CD4-positive, alpha-beta memory T cell (primary cell): ENCODE data around the gene PTPN2. TPM values are rescaled to one million over a fixed set of nuclear protein-coding genes. Genes with fewer than 3 reads are reported as not detected.
A peak's percentile ranks its signal among the peaks of the same experiment; 100 is the strongest.
"Not testable (repeated sequence)": the region's sequence is repeated elsewhere in the genome, so short reads cannot be mapped to it uniquely, and the experiment has no call there.

ENCODE experiments used
- CTCF ChIA-PET: fragments of 350-600 bp; sonication (Branson Sonifier 250); formaldehyde crosslinking; loops from one replicate; lab custom pipeline; 2021; ENCODE audit warnings: inconsistent platforms; ENCODE audit not compliant: partially characterized antibody; lab: Charles Lee
- POLR2A ChIA-PET: fragments of 350-600 bp; sonication (Branson Sonifier 250); formaldehyde crosslinking; loops from one replicate; lab custom pipeline; 2021; ENCODE audit not compliant: partially characterized antibody; lab: Charles Lee
- DNase-seq, 5 donors: peaks; one replicate each; pipeline versions ENCODE4 v3.0.0 to v3.0.0-alpha.2; 2020 to 2022; ENCODE audit warnings: mixed read lengths in 1 of 5
- H3K27ac ChIP-seq: one replicate; pipeline ENCODE4 v1.7.0; 2013; ENCODE audit warnings: low read depth, low read length
- H3K27me3 ChIP-seq: 2 replicates; pipeline ENCODE4 v1.7.0; 2013; ENCODE audit warnings: mild to moderate bottlenecking, low read length, moderate library complexity; ENCODE audit not compliant: insufficient read depth
- H3K36me3 ChIP-seq: 2 replicates; pipeline ENCODE4 v1.7.0; 2013; ENCODE audit warnings: mild to moderate bottlenecking, low read length, moderate library complexity; ENCODE audit not compliant: insufficient read depth
- H3K4me1 ChIP-seq: 2 replicates; pipeline ENCODE4 v1.7.0; 2013; ENCODE audit warnings: mild to moderate bottlenecking, low read length, moderate library complexity; ENCODE audit not compliant: insufficient read depth
- H3K4me3 ChIP-seq, 2 donors: one replicate each; pipeline ENCODE4 v1.7.0; 2013; ENCODE audit warnings: low read length in 2 of 2, mild to moderate bottlenecking in 1 of 2
- H3K9me3 ChIP-seq, 2 donors: one replicate each; pipeline ENCODE4 v1.7.0; 2013; ENCODE audit warnings: low read length in 2 of 2, control low read depth in 1 of 2; ENCODE audit not compliant: control insufficient read depth in 1 of 2
- H3K27ac Mint-ChIP-seq, 7 donors: one replicate each; pipeline ENCODE4 v1.8.0; 2020 to 2021; ENCODE audit warnings: mixed read lengths in 7 of 7, mild to moderate bottlenecking in 6 of 7, inconsistent platforms in 3 of 7, moderate library complexity in 3 of 7
- H3K27me3 Mint-ChIP-seq, 2 donors: one replicate each; pipeline ENCODE4 v1.8.0; 2020 to 2021; ENCODE audit warnings: mixed read lengths in 2 of 2
- H3K36me3 Mint-ChIP-seq, 2 donors: one replicate each; pipeline ENCODE4 v1.8.0; 2020 to 2021; ENCODE audit warnings: mixed read lengths in 2 of 2, inconsistent platforms in 1 of 2, mild to moderate bottlenecking in 1 of 2
- H3K4me1 Mint-ChIP-seq, 4 donors: one replicate each; pipeline ENCODE4 v1.8.0; 2020 to 2021; ENCODE audit warnings: mixed read lengths in 4 of 4, mild to moderate bottlenecking in 1 of 4
- H3K4me3 Mint-ChIP-seq, 8 donors: one replicate each; pipeline ENCODE4 v1.8.0; 2020 to 2021; ENCODE audit warnings: mixed read lengths in 8 of 8, mild to moderate bottlenecking in 7 of 8, moderate library complexity in 6 of 8, inconsistent platforms in 3 of 8
- H3K9me3 Mint-ChIP-seq, 8 donors: one replicate each; pipeline ENCODE4 v1.8.0; 2020 to 2021; ENCODE audit warnings: mixed read lengths in 8 of 8, mild to moderate bottlenecking in 5 of 8, inconsistent platforms in 3 of 8, moderate library complexity in 1 of 8
- intact Hi-C: fragments of 100-400 bp; cut with micrococcal nuclease; formaldehyde crosslinking; loops from one replicate; pipeline ENCODE4 v1.15.1; 2023
- polyA plus RNA-seq, 2 donors: library from polyadenylated mRNA; unstranded; fragments of 300-500 nt; fragmentation: Illumina TruSeq; gene quantifications; one replicate each; pipeline ENCODE4 v1.2.3, GENCODE V29; 2021
- total RNA-seq, 2 experiments: library from RNA; stranded (reverse); gene quantifications; one replicate each; pipeline ENCODE4 v1.2.3, GENCODE V29; 2021

PTPN2 gene
- total and polyA plus RNA-seq, 4 experiments from 2014 or later: 65.5 to 98.2 (median 74.6) TPM

DNA sequence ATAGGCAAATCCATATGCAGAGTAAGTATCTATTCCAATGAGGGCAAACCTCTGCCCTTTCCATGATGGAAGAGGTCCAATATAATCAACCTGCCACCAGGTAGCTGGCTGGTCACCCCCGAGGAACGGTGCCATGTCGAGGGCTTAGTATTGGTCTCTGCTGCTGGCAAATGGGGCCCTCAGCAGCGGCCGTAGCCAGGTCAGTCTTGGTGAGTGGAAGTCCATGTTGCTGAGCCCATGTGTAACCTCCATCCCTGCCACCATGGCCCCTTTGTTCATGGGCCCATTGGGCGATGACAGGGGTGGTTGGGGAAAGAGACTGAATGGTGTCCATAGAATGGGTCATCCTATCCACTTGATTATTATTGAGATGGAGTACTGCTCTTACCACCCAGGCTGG is 128.4 kb downstream of the PTPN2 start:
- H3K27me3 Mint-ChIP-seq, POLR2A ChIA-PET, intact Hi-C loops, CTCF ChIA-PET, H3K36me3 Mint-ChIP-seq, H3K4me1 Mint-ChIP-seq, H3K9me3 ChIP-seq, H3K27ac ChIP-seq, H3K36me3 ChIP-seq, H3K4me3 ChIP-seq, H3K4me3 Mint-ChIP-seq, H3K4me1 ChIP-seq, H3K27ac Mint-ChIP-seq, H3K27me3 ChIP-seq, DNase-seq, H3K9me3 Mint-ChIP-seq: not testable (repeated sequence)

DNA sequence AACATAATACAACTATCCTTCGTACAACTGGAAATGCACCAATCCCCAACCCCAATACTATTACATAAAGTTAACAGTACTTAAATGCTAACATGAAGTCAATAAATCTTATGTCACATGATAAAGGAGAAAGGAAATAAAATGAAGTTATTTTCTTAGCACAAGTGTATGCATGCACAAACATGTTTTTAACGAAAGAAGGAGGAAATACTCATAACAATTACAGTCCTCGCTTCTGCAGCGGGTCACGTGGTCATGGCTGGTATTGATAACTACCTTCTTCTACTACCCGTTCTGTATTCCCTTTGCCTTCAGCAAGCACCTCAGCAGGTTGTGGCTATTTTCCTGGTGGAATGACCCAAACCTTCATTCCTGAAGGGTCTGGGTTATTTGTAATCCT is 129.5 kb downstream of the PTPN2 start:
- intact Hi-C loops: no loop called here
- DNase-seq: no peak
- peaks cover 5% of the 10 kb centered on the region for H3K4me1 ChIP-seq
- H3K4me3 ChIP-seq: no peak overlapping the region
- H3K9me3 Mint-ChIP-seq: no peaks in the 10 kb centered on the region
- no peaks in the 10 kb centered on the region for H3K27me3 ChIP-seq
- H3K27ac ChIP-seq: no peak overlapping the region
- CTCF ChIA-PET: no interaction called here
- peak overlapping the region in 1 of 7 donors; percentile 77 for H3K27ac Mint-ChIP-seq
- H3K36me3 Mint-ChIP-seq: peaks cover 2 to 3% of the 10 kb centered on the region in 2 donors
- POLR2A ChIA-PET: no interaction called here
- no peaks in the 10 kb centered on the region for H3K9me3 ChIP-seq
- no peaks in the 10 kb centered on the region for H3K27me3 Mint-ChIP-seq
- H3K4me1 Mint-ChIP-seq: peaks cover 0 to 11% (median 3%) of the 10 kb centered on the region in 4 donors
- no peaks in the 10 kb centered on the region for H3K36me3 ChIP-seq
- H3K4me3 Mint-ChIP-seq: no peak overlapping the region

DNA sequence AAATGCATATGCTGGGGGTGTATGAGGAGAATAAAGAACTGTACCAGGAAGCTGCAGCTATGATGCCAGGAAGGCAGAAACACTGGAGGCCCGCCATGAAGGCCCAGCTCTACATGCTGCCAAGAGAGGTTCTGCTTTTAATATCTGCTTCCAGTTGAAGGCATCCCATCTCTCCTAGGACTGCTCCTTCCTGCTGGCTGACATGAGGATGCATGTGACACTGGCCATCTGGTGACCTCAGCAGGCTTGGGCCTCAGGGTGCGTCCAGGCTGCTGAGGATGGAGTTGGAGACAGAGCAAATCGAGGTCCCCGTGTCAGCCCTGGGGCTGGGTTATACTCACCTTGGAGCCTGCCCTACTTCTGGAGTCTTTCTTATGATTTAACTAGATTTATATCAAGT is 132.1 kb downstream of the PTPN2 start:
- Histone ChIP-seq H3K27me3 (no peaks in the 10 kb centered on the region), H3K4me3 (no peak overlapping the region), H3K4me1 (peaks cover 5% of the 10 kb centered on the region), H3K27ac (no peak overlapping the region), H3K36me3 (no peaks in the 10 kb centered on the region), H3K9me3 (no peaks in the 10 kb centered on the region)
- H3K27me3 Mint-ChIP-seq: no peaks in the 10 kb centered on the region
- DNase-seq: no peak
- ChIA-PET CTCF (interaction anchor here (1.7 to 2.0 kb wide), 2 partner anchors 142 to 182 kb away, joined by 5 to 6 read pairs; no protein-coding TSS in a partner anchor), POLR2A (no interaction called here)
- intact Hi-C loops: no loop called here
- no peak overlapping the region for H3K27ac Mint-ChIP-seq
- H3K9me3 Mint-ChIP-seq: no peaks in the 10 kb centered on the region
- no peak overlapping the region for H3K4me3 Mint-ChIP-seq
- H3K36me3 Mint-ChIP-seq: peaks cover 2 to 3% of the 10 kb centered on the region in 2 donors
- peaks cover 0 to 11% (median 3%) of the 10 kb centered on the region in 4 donors for H3K4me1 Mint-ChIP-seq

DNA sequence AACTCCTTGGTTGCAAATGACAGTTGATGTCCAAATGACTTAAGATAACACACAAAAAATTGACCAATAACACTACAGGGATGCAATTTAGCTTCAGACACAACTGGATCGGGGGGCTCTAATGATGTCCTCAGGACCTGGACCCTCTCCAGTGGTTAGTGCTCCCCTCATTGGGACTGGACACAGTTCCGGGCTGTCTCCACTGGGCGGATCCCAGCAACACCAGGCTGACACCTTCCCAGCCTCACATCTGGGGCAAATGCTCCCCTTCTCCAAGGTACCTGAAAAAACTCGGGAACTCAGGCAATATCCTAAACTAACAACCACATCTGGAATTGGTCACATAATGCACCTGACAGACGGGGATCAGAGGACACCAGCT is 132.5 kb downstream of the PTPN2 start:
- no peak overlapping the region for H3K27ac Mint-ChIP-seq
- no peak for DNase-seq
- no peak overlapping the region for H3K4me3 Mint-ChIP-seq
- POLR2A ChIA-PET: no interaction called here
- Histone ChIP-seq H3K4me1 (peaks cover 5% of the 10 kb centered on the region), H3K9me3 (no peaks in the 10 kb centered on the region), H3K27ac (no peak overlapping the region), H3K4me3 (no peak overlapping the region), H3K27me3 (no peaks in the 10 kb centered on the region), H3K36me3 (no peaks in the 10 kb centered on the region)
- intact Hi-C loops: no loop called here
- no peaks in the 10 kb centered on the region for H3K9me3 Mint-ChIP-seq
- CTCF ChIA-PET: no interaction called here
- peaks cover under 1% of the 10 kb centered on the region in 2 donors for H3K36me3 Mint-ChIP-seq
- no peaks in the 10 kb centered on the region for H3K27me3 Mint-ChIP-seq
- H3K4me1 Mint-ChIP-seq: peaks cover 0 to 11% (median 3%) of the 10 kb centered on the region in 4 donors

DNA sequence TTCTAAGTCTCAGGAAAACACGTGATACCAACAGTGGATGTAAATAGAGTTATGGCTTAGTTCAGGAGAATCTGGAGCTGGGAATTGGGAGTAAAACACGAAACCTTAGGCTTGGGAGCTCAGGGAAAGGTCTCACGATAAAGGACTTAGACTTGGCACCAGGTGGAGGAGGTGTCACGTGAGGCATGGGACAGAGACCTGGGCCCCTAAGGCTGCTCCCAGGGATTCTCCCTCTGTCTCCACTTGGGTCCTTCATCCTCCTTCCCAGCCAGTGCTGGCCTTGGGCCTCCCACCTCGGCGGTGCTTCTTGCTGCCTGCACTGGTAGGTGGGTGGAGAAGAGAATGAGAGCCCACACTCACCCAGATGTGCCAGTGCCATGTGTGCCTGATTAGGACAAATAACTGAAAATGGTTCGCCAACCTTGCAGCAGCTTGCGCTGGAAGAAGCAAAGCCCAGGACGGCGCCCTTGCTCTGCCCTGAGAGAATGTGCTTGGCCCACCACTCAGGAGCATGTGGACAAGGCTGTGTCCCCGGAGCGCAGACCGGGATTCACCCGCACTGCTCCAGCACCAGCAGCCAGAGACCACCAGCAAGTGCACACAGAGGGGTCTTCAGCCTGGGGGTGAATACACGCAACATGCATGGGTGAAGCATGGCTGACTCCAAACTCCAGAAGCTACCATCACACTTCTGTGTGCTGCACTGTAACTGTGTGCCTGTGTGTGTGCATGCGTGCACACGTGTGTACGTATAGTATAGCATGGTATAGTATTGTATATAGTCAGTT is 133.1 kb downstream of the PTPN2 start:
- Histone ChIP-seq H3K36me3 (no peaks in the 10 kb centered on the region), H3K4me1 (peaks cover 5% of the 10 kb centered on the region), H3K9me3 (no peaks in the 10 kb centered on the region), H3K27ac (no peak overlapping the region), H3K27me3 (no peaks in the 10 kb centered on the region), H3K4me3 (no peak overlapping the region)
- no peak overlapping the region for H3K27ac Mint-ChIP-seq
- CTCF ChIA-PET: interaction anchor here (0.8 kb wide), 1 partner anchor 143 kb away, joined by 3 read pairs; no protein-coding TSS in a partner anchor
- no peaks in the 10 kb centered on the region for H3K27me3 Mint-ChIP-seq
- H3K4me1 Mint-ChIP-seq: peaks cover 0 to 11% (median 3%) of the 10 kb centered on the region in 4 donors
- no peaks in the 10 kb centered on the region for H3K9me3 Mint-ChIP-seq
- POLR2A ChIA-PET: interaction anchor here (1.3 kb wide), 1 partner anchor 25 kb away, joined by 4 read pairs; no protein-coding TSS in a partner anchor
- no peak for DNase-seq
- no peaks in the 10 kb centered on the region for H3K36me3 Mint-ChIP-seq
- no peak overlapping the region for H3K4me3 Mint-ChIP-seq
- intact Hi-C loops: no loop called here

DNA sequence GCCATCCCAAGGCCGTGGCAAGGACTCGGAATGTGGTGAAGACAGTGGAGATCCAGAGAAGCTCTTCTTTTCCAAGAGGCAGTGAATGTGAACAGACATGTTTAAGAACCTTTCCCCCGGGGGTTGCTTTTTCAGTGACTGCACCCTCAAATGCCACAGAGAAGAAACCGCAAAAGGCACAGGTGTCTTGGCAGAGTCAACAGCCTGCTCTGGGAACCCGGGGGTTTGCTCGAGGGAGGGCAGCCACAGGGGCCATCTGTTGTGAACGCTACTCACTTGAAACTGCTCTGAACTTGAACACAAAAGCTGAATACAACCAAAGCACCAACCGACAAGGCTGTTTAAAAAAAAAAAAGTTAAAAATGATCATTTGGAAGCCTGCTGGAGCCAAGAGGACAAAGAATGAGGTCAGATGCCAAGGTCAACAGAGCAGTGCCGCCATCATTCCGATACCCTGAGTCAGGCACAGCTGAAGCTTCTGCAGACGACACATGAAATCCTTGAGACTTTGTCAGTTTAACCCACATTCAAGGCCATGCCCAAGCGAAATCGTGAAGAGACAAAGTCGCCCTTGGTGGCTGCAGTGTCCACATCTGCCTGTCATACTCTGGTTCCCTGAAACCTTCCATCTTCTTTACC is 133.8 kb downstream of the PTPN2 start:
- ChIA-PET POLR2A (interaction anchor here (0.6 to 1.3 kb wide), 3 partner anchors 18 to 198 kb away, joined by 3 to 4 read pairs (median 4); no protein-coding TSS in a partner anchor), CTCF (interaction anchor here (0.8 to 10.5 kb wide), 2 partner anchors 143 to 185 kb away, joined by 3 to 115 read pairs; no protein-coding TSS in a partner anchor)
- Mint-ChIP-seq H3K4me3 (peak overlapping the region in 2 of 8 donors; percentile 36 to 53), H3K4me1 (peaks cover 0 to 11% (median 3%) of the 10 kb centered on the region in 4 donors), H3K27ac (peak overlapping the region in 2 of 7 donors; percentile 9 to 22), H3K9me3 (no peaks in the 10 kb centered on the region), H3K36me3 (no peaks in the 10 kb centered on the region), H3K27me3 (no peaks in the 10 kb centered on the region)
- H3K27ac ChIP-seq: no peak overlapping the region
- no peaks in the 10 kb centered on the region for H3K27me3 ChIP-seq
- no peak for DNase-seq
- intact Hi-C loops: no loop called here
- peaks cover 5% of the 10 kb centered on the region for H3K4me1 ChIP-seq
- no peak overlapping the region for H3K4me3 ChIP-seq
- no peaks in the 10 kb centered on the region for H3K9me3 ChIP-seq
- no peaks in the 10 kb centered on the region for H3K36me3 ChIP-seq

DNA sequence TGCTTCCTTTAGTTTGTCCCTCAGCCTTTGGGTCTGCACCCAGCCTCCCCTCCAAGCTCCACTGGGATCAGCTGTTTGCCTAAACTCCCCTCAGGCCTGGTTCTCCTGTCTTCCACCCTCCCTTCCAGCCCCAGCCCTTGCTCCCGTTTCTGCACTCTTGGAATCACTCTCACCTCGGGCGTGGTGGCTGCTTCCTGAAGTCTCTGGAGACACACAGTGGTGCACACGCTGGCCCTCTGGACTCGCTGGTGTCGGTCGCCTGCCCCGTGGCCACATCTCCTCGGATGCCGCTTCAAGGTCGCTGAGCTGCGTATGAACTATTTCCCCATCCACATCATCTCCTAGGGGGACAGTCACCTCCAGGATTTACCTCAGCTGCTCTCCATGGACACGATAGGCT is 134.9 kb downstream of the PTPN2 start:
- Mint-ChIP-seq H3K27ac (peak overlapping the region in 1 of 7 donors; percentile 70), H3K27me3 (no peaks in the 10 kb centered on the region), H3K9me3 (no peaks in the 10 kb centered on the region), H3K4me1 (peaks cover 0 to 11% (median 3%) of the 10 kb centered on the region in 4 donors), H3K4me3 (no peak overlapping the region), H3K36me3 (no peaks in the 10 kb centered on the region)
- CTCF ChIA-PET: interaction anchor here (2.6 to 10.5 kb wide), 2 partner anchors 145 to 186 kb away, joined by 10 to 115 read pairs; no protein-coding TSS in a partner anchor
- Histone ChIP-seq H3K4me1 (peaks cover 5% of the 10 kb centered on the region), H3K4me3 (no peak overlapping the region), H3K36me3 (no peaks in the 10 kb centered on the region), H3K9me3 (no peaks in the 10 kb centered on the region), H3K27me3 (no peaks in the 10 kb centered on the region), H3K27ac (no peak overlapping the region)
- intact Hi-C loops: no loop called here
- POLR2A ChIA-PET: interaction anchor here (1.2 kb wide), 1 partner anchor 199 kb away, joined by 4 read pairs; no protein-coding TSS in a partner anchor
- no peak for DNase-seq
